ENCODE data around the gene ASMTL. TPM values are rescaled to one million over a fixed set of nuclear protein-coding genes. Genes with fewer than 3 reads are reported as not detected.
"Not testable (repeated sequence)": the region's sequence is repeated elsewhere in the genome, so short reads cannot be mapped to it uniquely, and the experiment has no call there.

The ASMTL gene
- total and polyA plus RNA-seq, 3 experiments from 2014 or later: 26.1 to 47.9 (median 26.5) TPM

DNA sequence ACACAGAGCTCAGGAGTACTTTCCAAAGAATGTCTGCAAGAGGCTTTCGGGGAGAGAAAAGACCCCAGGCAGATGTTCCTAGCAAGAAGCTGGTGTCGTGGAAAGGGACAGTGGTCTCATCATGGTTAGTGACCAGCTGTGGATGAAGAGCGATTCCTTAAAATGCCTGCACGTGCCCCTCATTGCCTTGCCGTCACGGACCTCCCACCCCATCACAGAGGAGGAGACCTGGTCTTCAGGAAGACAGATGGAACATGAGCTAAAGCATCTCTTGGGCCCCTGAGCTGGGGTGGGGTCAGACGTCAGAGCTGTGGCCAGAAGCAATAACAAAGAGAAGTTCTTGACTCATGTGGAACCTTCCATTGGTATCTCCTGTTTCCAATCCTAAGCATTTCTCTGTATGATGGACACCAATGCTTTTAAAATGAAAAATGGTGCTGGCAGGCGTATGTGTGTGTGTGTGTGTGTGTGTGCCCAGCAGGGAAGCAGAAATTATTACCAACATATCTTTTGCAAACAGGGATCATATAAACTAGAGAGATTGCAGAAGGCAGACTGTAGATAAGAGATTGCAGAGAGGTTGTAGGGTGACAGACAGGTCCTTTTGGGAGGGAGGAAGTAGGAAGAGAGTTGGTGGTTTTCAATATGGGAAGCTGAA, 25.2 kb upstream of the ASMTL start:
- no peaks in the 10 kb centered on the region for H3K27me3 ChIP-seq (ENCODE audit: insufficient read depth, low read length, poor library complexity, severe bottlenecking)
- Mint-ChIP-seq H3K27ac (peak overlapping the region; percentile 86 to 97 (median 89)), H3K4me3 (peak overlapping the region in 5 of 7 donors; percentile 6 to 52 (median 41)), H3K27me3 (peaks cover 0 to 7% of the 10 kb centered on the region in 2 donors), H3K36me3 (peaks cover 41 to 72% (median 61%) of the 10 kb centered on the region in 3 donors), H3K4me1 (peaks cover 77 to 95% (median 87%) of the 10 kb centered on the region in 3 donors), H3K9me3 (peaks cover 2 to 11% (median 9%) of the 10 kb centered on the region in 5 donors)
- peaks cover 14% of the 10 kb centered on the region for H3K36me3 ChIP-seq (ENCODE audit: insufficient read depth, low read length)
- CTCF ChIA-PET: no interaction called here
- H3K9me3 ChIP-seq (ENCODE audit: low read length): no peaks in the 10 kb centered on the region
- no peak overlapping the region for H3K27ac ChIP-seq (ENCODE audit: low read depth, low read length)
- DNase-seq: no peak
- POLR2A ChIA-PET: no interaction called here
- no peak overlapping the region for H3K4me3 ChIP-seq (ENCODE audit: low read length)
- H3K4me1 ChIP-seq (ENCODE audit: insufficient read depth, low read length): peaks cover 76% of the 10 kb centered on the region

DNA sequence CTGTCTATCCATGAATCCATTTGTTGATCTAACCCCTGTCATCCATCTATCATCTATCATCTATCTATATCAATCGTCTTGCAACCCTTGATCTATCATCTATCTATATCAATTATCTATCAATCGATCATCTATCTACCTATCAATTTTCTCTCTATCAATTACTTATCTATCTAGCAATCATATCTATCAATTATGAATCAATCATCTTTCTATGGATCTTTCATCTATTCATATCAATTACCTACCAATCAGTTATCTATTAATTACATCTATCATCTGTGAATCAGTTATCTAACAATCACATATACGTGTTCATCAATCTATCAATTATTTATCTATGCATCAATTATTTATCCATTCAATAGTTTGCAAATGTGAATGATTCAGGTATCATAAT, 24.5 kb upstream of the ASMTL start:
- peaks cover 73 to 96% (median 88%) of the 10 kb centered on the region in 3 donors for H3K4me1 Mint-ChIP-seq
- peaks cover 0 to 7% of the 10 kb centered on the region in 2 donors for H3K27me3 Mint-ChIP-seq
- peaks cover 2 to 11% (median 9%) of the 10 kb centered on the region in 5 donors for H3K9me3 Mint-ChIP-seq
- CTCF ChIA-PET: no interaction called here
- H3K4me3 ChIP-seq (ENCODE audit: low read length): no peak overlapping the region
- H3K4me3 Mint-ChIP-seq: peak overlapping the region in 6 of 7 donors; percentile 3 to 52 (median 13)
- peaks cover 14% of the 10 kb centered on the region for H3K36me3 ChIP-seq (ENCODE audit: insufficient read depth, low read length)
- DNase-seq: no peak
- no peaks in the 10 kb centered on the region for H3K27me3 ChIP-seq (ENCODE audit: insufficient read depth, low read length, poor library complexity, severe bottlenecking)
- H3K27ac ChIP-seq (ENCODE audit: low read depth, low read length): no peak overlapping the region
- POLR2A ChIA-PET: no interaction called here
- peak overlapping the region; percentile 77 to 97 (median 89) for H3K27ac Mint-ChIP-seq
- H3K36me3 Mint-ChIP-seq: peaks cover 43 to 72% (median 62%) of the 10 kb centered on the region in 3 donors
- H3K4me1 ChIP-seq (ENCODE audit: insufficient read depth, low read length): peaks cover 78% of the 10 kb centered on the region
- H3K9me3 ChIP-seq (ENCODE audit: low read length): no peaks in the 10 kb centered on the region

DNA sequence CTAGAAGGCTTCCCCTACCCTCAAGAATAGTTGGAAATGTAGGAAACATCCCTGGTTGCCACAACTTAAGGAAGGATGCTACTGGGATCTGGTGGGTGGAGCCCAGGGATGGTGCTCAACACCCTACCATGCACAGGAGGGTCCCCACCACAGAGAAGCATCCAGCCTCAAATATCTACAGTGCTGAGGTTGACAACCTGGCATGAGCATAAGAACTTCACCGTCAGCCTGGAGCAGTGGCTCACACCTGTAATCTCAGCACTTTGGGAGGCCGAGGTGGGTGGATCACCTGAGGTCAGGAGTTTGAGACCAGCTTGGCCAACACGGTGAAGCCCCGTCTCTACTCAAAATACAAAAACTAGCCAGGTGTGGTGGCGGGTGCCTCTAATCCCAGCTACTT, 24.0 kb upstream of the ASMTL start:
- peaks cover 14% of the 10 kb centered on the region for H3K36me3 ChIP-seq (ENCODE audit: insufficient read depth, low read length)
- POLR2A ChIA-PET: no interaction called here
- Mint-ChIP-seq H3K27ac (peak overlapping the region in 6 of 8 donors; percentile 22 to 97 (median 82)), H3K4me1 (peaks cover 73 to 96% (median 88%) of the 10 kb centered on the region in 3 donors), H3K36me3 (peaks cover 43 to 71% (median 68%) of the 10 kb centered on the region in 3 donors), H3K9me3 (peaks cover 4 to 13% (median 8%) of the 10 kb centered on the region in 5 donors), H3K4me3 (peak overlapping the region in 1 of 7 donors; percentile 70), H3K27me3 (peaks cover 0 to 2% of the 10 kb centered on the region in 2 donors)
- peaks cover 78% of the 10 kb centered on the region for H3K4me1 ChIP-seq (ENCODE audit: insufficient read depth, low read length)
- H3K4me3 ChIP-seq (ENCODE audit: low read length): no peak overlapping the region
- H3K27me3 ChIP-seq (ENCODE audit: insufficient read depth, low read length, poor library complexity, severe bottlenecking): no peaks in the 10 kb centered on the region
- CTCF ChIA-PET: no interaction called here
- no peaks in the 10 kb centered on the region for H3K9me3 ChIP-seq (ENCODE audit: low read length)
- no peak for DNase-seq
- no peak overlapping the region for H3K27ac ChIP-seq (ENCODE audit: low read depth, low read length)

DNA sequence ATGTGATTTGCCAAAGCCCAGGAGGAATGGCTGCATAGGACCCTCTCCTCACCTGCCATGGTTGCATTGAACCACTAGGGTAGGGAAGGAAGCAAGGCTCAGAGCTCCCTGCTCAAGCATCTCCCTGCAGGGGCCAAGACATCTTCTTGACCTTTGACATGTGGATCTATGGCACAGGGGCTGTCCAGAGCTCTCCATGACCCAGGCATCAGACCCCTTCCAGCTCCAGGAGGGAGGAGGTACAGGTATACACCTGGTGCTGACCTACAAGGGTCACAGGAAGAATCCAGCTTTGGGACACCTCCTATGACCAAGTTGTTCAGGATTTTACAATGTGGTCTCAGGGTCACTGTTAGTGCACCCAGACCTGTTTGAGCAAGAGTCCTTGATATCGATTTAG, 23.2 kb upstream of the ASMTL start:
- Mint-ChIP-seq H3K27me3 (no peaks in the 10 kb centered on the region), H3K4me3 (peak overlapping the region in 2 of 7 donors; percentile 10 to 35), H3K27ac (peak overlapping the region in 7 of 8 donors; percentile 24 to 97 (median 66)), H3K4me1 (peaks cover 72 to 95% (median 89%) of the 10 kb centered on the region in 3 donors), H3K36me3 (peaks cover 46 to 73% (median 70%) of the 10 kb centered on the region in 3 donors), H3K9me3 (peaks cover 4 to 13% (median 8%) of the 10 kb centered on the region in 5 donors)
- H3K36me3 ChIP-seq (ENCODE audit: insufficient read depth, low read length): peaks cover 14% of the 10 kb centered on the region
- CTCF ChIA-PET: no interaction called here
- no peak overlapping the region for H3K27ac ChIP-seq (ENCODE audit: low read depth, low read length)
- no peaks in the 10 kb centered on the region for H3K27me3 ChIP-seq (ENCODE audit: insufficient read depth, low read length, poor library complexity, severe bottlenecking)
- POLR2A ChIA-PET: no interaction called here
- no peak overlapping the region for H3K4me3 ChIP-seq (ENCODE audit: low read length)
- H3K4me1 ChIP-seq (ENCODE audit: insufficient read depth, low read length): peaks cover 78% of the 10 kb centered on the region
- H3K9me3 ChIP-seq (ENCODE audit: low read length): no peaks in the 10 kb centered on the region
- no peak for DNase-seq

DNA sequence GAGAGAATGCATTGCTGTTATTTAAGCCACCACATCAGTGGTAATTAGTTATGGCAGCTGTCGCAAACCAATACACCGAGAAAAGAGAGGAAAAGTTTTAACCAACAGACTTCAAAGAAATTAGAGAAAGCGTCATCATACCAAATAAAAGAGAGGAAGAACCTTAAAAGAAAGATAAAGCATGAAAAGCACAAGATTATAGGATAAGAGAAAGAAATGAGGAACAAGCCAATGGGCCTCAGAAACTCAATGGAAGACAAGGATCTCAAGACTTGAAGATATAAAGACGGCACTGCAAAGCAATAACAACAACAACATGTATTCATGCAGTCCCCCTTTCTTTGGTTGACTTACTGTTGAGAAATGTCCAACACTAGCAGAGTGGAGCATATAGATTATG, 22.8 kb upstream of the ASMTL start:
- no peak for DNase-seq
- Histone ChIP-seq H3K27ac (ENCODE audit: low read depth, low read length) (no peak overlapping the region), H3K4me1 (ENCODE audit: insufficient read depth, low read length) (peaks cover 78% of the 10 kb centered on the region), H3K4me3 (ENCODE audit: low read length) (no peak overlapping the region), H3K9me3 (ENCODE audit: low read length) (no peaks in the 10 kb centered on the region), H3K27me3 (ENCODE audit: insufficient read depth, low read length, poor library complexity, severe bottlenecking) (no peaks in the 10 kb centered on the region), H3K36me3 (ENCODE audit: insufficient read depth, low read length) (peaks cover 14% of the 10 kb centered on the region)
- H3K36me3 Mint-ChIP-seq: peaks cover 46 to 72% (median 70%) of the 10 kb centered on the region in 3 donors
- peaks cover 74 to 95% (median 89%) of the 10 kb centered on the region in 3 donors for H3K4me1 Mint-ChIP-seq
- H3K27me3 Mint-ChIP-seq: no peaks in the 10 kb centered on the region
- peaks cover 4 to 13% (median 8%) of the 10 kb centered on the region in 5 donors for H3K9me3 Mint-ChIP-seq
- ChIA-PET POLR2A (no interaction called here), CTCF (no interaction called here)
- H3K27ac Mint-ChIP-seq: peak overlapping the region; percentile 11 to 97 (median 57)
- peak overlapping the region in 2 of 7 donors; percentile 10 for H3K4me3 Mint-ChIP-seq

DNA sequence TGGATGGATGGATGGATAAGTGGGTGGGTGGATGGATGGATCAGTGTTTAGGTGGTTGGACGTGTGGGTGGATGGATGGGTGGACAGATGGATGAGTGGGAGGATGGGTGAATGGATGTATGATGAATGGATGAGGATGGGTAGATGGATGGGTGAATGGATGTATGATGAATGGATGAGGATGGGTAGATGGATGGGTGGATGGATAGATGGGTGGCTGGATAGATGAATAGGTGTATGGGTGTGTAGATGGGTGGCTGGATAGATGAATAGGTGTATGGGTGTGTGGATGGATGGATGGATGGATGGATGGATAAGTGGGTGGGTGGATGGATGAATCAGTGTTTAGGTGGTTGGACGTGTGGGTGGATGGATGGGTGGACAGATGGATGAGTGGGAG, 21.9 kb upstream of the ASMTL start:
- H3K27me3 ChIP-seq (ENCODE audit: insufficient read depth, low read length, poor library complexity, severe bottlenecking); H3K4me3 ChIP-seq (ENCODE audit: low read length); H3K4me3 Mint-ChIP-seq; H3K27me3 Mint-ChIP-seq; H3K9me3 ChIP-seq (ENCODE audit: low read length); CTCF ChIA-PET; POLR2A ChIA-PET; H3K27ac ChIP-seq (ENCODE audit: low read depth, low read length); DNase-seq: not testable (repeated sequence)
- Mint-ChIP-seq H3K4me1 (peaks cover 71 to 94% (median 89%) of the 10 kb centered on the region in 3 donors), H3K9me3 (peaks cover 3 to 11% (median 6%) of the 10 kb centered on the region in 5 donors), H3K27ac (peak overlapping the region in 6 of 8 donors; percentile 43 to 99 (median 78)), H3K36me3 (peaks cover 39 to 68% (median 62%) of the 10 kb centered on the region in 3 donors)
- Histone ChIP-seq H3K4me1 (ENCODE audit: insufficient read depth, low read length) (peaks cover 78% of the 10 kb centered on the region), H3K36me3 (ENCODE audit: insufficient read depth, low read length) (peaks cover 14% of the 10 kb centered on the region)

DNA sequence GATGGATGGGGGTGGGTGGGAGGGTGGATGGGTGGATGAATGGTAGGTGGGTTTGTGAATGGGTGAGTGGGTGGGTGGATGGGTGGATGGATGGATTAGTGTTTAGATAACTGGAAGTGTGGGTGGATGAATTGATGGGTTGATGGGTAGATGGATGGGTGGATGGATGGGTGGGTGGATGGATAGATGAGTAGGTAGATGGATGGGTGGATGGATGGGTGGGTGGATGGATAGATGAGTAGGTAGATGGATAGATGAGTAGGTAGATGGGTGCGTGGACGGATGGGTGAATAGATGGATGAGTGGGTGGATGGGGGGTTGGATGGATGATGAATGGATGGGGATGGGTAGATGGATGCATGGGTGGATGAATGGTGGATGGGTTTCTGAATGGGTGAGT, 20.3 kb upstream of the ASMTL start:
- peaks cover 70 to 91% (median 87%) of the 10 kb centered on the region in 3 donors for H3K4me1 Mint-ChIP-seq
- H3K36me3 ChIP-seq (ENCODE audit: insufficient read depth, low read length): peaks cover 14% of the 10 kb centered on the region
- peaks cover 76% of the 10 kb centered on the region for H3K4me1 ChIP-seq (ENCODE audit: insufficient read depth, low read length)
- H3K36me3 Mint-ChIP-seq: peaks cover 28 to 64% (median 48%) of the 10 kb centered on the region in 3 donors
- H3K9me3 ChIP-seq (ENCODE audit: low read length): no peaks in the 10 kb centered on the region
- H3K27me3 Mint-ChIP-seq: peaks cover 0 to 6% of the 10 kb centered on the region in 2 donors
- no peaks in the 10 kb centered on the region for H3K27me3 ChIP-seq (ENCODE audit: insufficient read depth, low read length, poor library complexity, severe bottlenecking)
- H3K27ac ChIP-seq (ENCODE audit: low read depth, low read length): no peak overlapping the region
- peak overlapping the region in 1 of 7 donors; percentile 37 for H3K4me3 Mint-ChIP-seq
- peaks cover 0 to 4% (median 2%) of the 10 kb centered on the region in 5 donors for H3K9me3 Mint-ChIP-seq
- no peak overlapping the region for H3K4me3 ChIP-seq (ENCODE audit: low read length)
- peak overlapping the region in 7 of 8 donors; percentile 28 to 99 (median 77) for H3K27ac Mint-ChIP-seq
- ChIA-PET POLR2A (no interaction called here), CTCF (no interaction called here)
- DNase-seq: no peak

DNA sequence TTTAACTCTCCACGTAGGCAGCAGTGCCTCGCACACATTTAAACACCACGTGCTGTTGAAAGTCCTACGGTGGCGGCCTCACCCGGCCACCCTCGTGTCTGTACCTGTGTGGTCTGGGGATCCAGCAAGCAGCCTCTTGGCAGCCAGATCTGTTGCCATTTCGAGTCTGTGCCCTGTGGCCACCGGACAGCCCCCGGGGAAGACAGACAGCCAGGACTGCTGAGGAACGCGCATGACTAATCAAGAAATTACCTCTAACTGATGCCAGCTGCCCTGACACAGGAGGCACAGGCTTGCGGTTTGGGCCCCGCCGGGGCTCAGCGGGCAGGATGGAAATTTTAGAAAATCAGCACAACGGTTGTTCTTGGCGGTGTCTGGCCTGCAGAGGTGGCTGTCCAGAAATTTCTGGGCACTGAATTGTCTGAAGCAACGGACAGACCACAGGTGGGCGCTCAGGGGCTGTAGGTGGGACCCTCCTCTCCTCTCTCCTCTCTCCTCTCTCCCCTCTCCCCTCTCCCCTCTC, 15.6 kb upstream of the ASMTL start:
- peak overlapping the region; percentile 66 for H3K27ac ChIP-seq (ENCODE audit: low read depth, low read length)
- DNase-seq: peak; percentile 69 to 89 (median 77)
- H3K4me1 ChIP-seq (ENCODE audit: insufficient read depth, low read length): peaks cover 91% of the 10 kb centered on the region
- Mint-ChIP-seq H3K9me3 (peaks cover 0 to 5% (median 2%) of the 10 kb centered on the region in 5 donors), H3K4me1 (peaks cover 75 to 92% (median 88%) of the 10 kb centered on the region in 3 donors), H3K36me3 (peaks cover 15 to 69% (median 26%) of the 10 kb centered on the region in 3 donors), H3K27ac (peak overlapping the region; percentile 87 to 99 (median 99)), H3K4me3 (peak overlapping the region; percentile 71 to 91 (median 79)), H3K27me3 (peaks cover 0 to 13% of the 10 kb centered on the region in 2 donors)
- no peaks in the 10 kb centered on the region for H3K27me3 ChIP-seq (ENCODE audit: insufficient read depth, low read length, poor library complexity, severe bottlenecking)
- no peaks in the 10 kb centered on the region for H3K9me3 ChIP-seq (ENCODE audit: low read length)
- peaks cover 13% of the 10 kb centered on the region for H3K36me3 ChIP-seq (ENCODE audit: insufficient read depth, low read length)
- H3K4me3 ChIP-seq (ENCODE audit: low read length): no peak overlapping the region
- ChIA-PET CTCF (no interaction called here), POLR2A (no interaction called here)

All from CD8-positive, alpha-beta memory T cell (primary cell).